Measurements from ENCODE around the gene AHNAK.

DNA sequence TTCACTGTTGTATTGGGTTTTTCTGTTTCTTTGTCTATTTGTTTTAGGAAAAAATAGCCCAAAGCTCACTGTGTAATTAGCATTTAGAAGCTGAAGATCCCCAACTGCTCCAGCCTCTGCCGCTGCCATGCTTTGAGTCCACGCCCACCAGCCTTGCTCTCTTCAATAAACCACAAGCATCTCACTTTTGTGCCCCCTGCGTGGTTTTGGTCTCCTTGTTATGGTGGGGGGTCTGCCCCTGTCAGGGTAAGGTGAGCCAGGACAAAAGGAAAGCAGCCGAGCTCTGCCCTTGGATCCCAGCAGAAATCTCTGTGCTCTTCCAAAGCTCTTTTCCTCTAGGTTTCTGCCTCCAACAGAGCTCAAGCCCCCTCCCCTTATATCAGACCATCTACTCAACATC is 123.6 kb downstream of the AHNAK start:
- TF ChIP-seq, protein P1, sequence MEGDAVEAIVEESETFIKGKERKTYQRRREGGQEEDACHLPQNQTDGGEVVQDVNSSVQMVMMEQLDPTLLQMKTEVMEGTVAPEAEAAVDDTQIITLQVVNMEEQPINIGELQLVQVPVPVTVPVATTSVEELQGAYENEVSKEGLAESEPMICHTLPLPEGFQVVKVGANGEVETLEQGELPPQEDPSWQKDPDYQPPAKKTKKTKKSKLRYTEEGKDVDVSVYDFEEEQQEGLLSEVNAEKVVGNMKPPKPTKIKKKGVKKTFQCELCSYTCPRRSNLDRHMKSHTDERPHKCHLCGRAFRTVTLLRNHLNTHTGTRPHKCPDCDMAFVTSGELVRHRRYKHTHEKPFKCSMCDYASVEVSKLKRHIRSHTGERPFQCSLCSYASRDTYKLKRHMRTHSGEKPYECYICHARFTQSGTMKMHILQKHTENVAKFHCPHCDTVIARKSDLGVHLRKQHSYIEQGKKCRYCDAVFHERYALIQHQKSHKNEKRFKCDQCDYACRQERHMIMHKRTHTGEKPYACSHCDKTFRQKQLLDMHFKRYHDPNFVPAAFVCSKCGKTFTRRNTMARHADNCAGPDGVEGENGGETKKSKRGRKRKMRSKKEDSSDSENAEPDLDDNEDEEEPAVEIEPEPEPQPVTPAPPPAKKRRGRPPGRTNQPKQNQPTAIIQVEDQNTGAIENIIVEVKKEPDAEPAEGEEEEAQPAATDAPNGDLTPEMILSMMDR (IDR thresholded peaks at IDR 0.05; ENCODE audit: low read depth, low read length) = no peak
- TF ChIP-seq POLR2A (IDR thresholded peaks at IDR 0.05; ENCODE audit: extremely low read depth, insufficient read length) = no peak
- TF ChIP-seq, protein P2, sequence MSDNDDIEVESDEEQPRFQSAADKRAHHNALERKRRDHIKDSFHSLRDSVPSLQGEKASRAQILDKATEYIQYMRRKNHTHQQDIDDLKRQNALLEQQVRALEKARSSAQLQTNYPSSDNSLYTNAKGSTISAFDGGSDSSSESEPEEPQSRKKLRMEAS (IDR thresholded peaks at IDR 0.05; ENCODE audit: low read depth, low read length) = no peak
